Measurements from ENCODE around the gene SIGLEC1.

Gene SIGLEC1

GRCh38 chr20:3698591-3699001 is 13.8 kb downstream of the SIGLEC1 start:
- no peak for DNase-seq

GRCh38 chr20:3697588-3698305 is 14.7 kb downstream of the SIGLEC1 start:
- DNase-seq = no peak

DNA sequence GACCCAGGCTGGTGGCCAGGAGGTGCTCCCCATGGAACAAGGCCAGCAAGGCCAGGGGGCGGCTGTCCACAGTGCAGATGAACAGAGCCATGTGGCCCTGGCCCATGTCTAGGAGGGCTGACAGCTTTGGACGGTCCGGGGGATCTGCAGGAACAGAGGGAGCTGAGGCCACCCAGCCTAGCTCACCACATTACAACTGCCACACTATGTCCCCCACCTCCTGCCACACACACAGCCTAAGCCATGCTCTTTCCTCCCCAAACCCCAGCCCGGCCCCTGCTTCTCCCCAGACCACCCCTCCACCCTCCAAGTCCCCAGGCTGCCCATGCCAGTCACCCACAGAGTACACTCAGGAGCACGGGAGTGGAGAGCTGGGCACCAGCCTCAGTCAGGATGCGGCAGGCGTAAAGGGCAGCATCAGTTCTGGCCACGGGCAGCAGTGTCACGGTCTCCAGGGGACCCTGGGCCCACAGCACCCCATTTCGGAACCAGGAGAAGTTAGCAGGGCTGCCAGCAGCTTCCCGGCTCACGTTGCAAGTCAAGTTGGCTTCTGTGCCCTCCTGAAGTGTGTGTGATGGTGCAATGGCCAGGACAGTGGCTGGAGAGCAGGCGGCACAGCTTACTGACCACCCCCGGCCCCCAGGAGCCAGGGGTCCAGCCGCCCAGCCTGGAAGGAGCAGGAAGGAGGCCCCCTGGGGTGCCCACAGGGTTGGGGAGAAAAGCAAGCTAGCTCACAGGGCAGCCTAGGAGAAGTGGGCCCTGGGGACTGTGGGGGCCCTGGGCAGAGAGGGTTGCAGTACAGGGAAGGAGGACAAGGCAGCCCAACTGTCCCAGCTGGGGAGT is 15.4 kb downstream of the SIGLEC1 start:
- no peak for DNase-seq

DNA sequence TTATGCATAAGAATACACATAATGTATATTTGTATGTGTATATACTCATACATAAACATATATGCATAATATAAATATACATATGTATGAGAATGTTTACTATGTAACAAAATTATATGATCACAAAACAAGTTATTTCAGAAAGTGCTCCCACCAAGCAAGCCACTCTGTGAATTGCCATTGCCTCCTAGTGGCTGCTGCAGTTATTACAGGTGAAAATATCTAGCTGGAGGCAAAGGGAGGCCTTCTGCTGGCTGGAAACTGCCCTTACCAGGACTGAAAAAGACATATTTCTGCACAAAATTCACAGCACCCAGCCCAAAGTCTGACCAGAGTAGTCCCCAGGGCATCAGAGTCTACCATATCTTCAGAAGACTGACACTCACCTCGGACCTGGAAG is 16.2 kb downstream of the SIGLEC1 start:
- no peak for DNase-seq

GRCh38 chr20:3694864-3695263 is 17.5 kb downstream of the SIGLEC1 start:
- DNase-seq = no peak

GRCh38 chr20:3693376-3693775 is 19.0 kb downstream of the SIGLEC1 start:
- DNase-seq = no peak

DNA sequence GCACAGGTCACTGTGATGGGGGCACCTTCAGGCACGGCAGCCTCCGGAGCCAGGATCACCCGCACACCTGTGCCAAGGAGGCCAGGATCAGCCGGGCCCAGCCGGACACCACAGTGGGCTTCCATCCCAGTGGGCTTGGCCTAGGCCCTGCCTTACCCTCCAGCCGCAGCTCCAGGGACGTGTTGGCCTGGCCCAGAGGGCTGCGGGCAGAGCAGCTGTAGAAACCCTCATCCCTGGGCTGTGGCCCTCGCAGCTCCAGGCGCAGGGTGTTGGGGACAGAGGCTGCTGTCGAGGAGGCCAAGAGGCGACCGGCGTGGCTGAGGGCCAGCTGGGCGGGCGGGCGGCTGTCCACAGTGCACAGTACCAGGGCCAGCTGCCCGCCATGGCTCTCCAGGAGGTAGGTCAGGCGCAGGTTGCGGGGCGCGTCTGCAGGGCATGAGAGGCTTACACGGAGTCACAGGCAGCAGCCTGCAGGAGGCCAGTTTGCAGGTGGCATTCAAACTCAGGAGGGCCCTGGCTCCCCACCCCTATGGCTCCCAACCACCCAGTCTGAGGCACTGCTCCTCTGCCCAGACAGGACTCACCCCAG is 19.6 kb downstream of the SIGLEC1 start:
- no peak for DNase-seq

DNA sequence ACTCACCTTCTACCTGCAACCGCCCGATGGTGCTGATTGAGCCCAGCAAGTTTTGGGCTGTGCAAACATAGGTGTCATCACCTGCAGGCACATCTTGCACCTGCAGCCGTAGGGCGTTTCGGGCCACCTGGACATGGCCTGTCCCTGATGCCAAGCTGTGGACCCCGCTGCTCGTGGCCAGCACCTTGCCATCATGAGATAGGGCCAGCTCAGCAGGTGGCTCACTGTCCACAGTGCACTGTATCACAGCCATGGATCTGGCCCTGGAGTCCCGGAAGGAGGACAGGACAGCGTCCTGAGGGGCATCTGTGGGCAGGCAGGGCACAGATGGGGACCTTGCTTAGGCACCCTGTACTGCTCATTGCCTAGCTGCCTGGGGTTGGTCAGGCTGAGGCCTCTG is 20.5 kb downstream of the SIGLEC1 start:
- DNase-seq = no peak

DNA sequence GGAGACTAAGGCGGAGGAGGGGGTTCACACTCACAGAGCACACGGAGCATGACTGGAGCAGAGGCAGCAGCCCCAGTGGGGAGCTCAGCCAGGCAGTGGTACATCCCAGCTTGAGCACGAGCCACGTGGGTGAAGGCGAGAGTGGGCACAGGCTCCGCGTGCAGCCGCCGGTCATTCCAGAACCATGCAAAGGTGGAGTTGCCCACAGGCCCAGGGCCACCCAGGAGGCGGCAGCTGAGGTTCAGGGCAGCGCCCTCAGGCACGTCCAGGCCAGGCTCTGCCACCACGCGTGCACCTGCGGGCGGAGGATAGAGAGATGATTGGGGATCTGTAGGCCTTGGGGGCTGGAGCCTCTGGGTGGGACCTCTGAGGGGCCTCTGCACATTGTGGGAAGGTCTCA is 21.1 kb downstream of the SIGLEC1 start:
- no peak for DNase-seq

GRCh38 chr20:3690413-3690812 is 22.0 kb downstream of the SIGLEC1 start:
- no peak for DNase-seq

GRCh38 chr20:3689978-3690377 is 22.4 kb downstream of the SIGLEC1 start:
- DNase-seq = no peak

DNA sequence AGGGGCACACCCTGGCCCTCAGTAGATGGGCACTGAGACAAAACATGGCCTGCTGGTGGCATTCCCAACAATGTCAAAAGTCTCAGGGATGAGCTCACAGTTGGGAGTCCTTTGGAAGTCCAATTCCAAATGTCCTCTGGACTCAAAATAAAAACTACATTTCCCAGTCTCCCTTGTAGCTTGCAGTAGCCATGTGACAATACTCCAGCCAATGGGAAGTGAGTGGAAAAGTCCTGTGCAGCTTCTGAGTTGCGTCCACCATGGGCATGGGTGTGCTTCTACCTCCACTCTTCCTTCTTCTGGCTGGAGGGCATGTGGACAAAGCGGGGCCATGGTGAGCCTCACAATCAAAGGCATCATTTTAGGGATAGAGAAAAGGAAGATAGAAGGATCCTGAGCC is 24.7 kb downstream of the SIGLEC1 start:
- no peak for DNase-seq

- no peak for DNase-seq
These were observed 25.5 kb downstream of the SIGLEC1 start for GRCh38 chr20:3686867-3687321.

GRCh38 chr20:3686421-3686820 is 26.0 kb downstream of the SIGLEC1 start:
- no peak for DNase-seq

DNA sequence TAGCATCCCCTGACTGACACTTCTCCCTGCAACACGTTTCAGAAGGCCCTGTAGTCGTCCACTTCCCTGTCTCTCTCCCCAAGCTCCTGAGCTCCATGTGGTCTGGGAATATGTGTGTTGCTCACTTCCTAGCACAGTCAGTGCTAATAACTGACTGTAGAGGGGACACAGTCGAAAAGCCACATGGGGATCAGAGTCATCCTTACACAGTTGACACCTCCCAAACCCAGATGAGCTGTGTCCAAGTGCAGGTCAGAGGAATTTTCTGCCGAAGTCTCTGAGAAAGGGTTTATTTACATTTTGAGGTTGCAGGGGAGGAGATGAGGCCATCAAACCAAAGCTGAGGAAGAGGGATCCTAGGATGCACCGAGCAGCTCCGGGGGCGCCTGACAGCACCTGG is 27.1 kb downstream of the SIGLEC1 start:
- no peak for DNase-seq

DNA sequence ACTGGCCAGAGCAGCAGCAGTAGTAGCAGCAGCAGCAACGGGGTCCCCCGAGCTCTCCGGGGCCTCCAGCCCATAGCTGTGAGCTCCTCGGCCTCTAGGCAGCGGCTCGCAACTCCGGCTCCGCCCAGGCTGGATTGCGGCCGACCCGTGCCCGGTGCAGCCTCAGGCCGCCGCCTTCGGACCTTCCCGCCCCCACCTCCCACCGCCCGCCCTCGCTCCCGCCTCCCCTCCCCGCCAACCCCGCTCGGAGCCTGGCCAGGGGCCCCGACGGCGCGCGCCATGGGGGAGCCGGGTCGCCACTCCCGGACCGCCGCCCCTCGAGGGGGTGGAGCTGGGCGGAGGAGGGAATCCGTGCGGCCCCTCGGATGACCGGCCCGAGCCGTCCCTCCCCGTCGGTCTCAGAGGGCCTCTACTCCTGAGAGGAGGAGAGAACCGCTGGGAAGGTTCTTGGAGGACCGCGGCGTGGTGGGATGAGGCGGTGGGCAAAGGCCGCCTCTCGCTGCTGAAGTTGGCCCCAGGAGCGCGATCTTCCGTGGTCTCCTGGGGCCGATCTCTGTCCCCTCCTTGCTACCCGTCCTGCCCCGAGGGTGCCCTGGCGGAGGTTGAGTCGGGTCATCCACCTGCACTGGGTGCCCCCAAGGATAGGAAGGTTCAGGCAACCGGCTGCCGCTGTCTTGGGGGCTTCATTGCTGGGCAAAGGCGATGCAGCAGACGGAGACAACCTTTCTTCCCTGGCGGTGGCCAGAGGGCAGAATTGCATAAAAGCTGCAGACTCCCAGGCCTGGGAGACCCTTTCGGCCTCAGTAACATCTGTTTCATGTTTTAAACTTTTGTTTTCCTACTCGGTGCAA is 30.2 kb downstream of the SIGLEC1 start, which contains the start of gene ADAM33:
Gene ADAM33, minus strand, starts transcription at position 80 of the 851 bp plus-strand sequence. Its CDS starts 6 bp downstream, at position 74.
- no peak for DNase-seq

DNA sequence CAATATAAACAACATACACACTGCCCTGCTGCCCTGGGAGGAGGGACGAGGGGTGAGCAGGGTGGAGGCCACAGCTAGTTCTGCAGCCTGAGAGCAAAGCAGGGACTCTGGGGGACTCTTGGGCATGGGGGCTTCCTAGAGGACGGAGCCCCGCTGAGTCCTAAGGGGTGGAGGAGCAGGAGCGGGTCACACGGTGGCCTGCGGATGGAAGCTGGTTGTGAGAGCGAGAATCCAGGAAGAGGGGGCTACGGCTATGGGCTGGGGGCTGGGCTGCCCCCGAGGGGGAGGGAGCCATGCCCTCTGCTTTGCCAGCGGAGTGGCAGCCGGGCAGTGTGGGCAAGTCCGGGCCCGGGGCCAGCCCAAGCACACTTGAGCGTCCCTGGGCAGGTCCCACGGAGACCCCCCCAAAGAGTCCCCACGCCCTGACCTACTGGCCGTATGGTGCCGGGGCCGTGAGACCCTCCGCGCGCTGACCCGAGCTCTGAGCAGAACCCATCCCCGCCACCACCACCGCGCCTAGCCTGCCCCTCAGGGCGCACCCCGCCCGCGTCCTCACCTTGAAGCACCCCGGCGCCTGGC is 31.0 kb downstream of the SIGLEC1 start:
- no peak for DNase-seq

GRCh38 chr20:3680701-3681351 is 31.6 kb downstream of the SIGLEC1 start:
- no peak for DNase-seq

- no peak for DNase-seq
These were observed 32.4 kb downstream of the SIGLEC1 start for GRCh38 chr20:3679749-3680700.

All from T-helper 9 cell (primary cell).